Stomach (tissue), 9 donors: Measurements from ENCODE around the gene ZFHX3. TPM values are rescaled to one million over a fixed set of nuclear protein-coding genes. Genes with fewer than 3 reads are reported as not detected.

Experiments
- DNase-seq, 2 donors: peaks; one replicate each; pipeline versions ENCODE4 v3.0.0 to v3.0.0-alpha.2; 2013 to 2019
- H3K27ac ChIP-seq, 5 donors: fragments of 200-600 bp in 4 of 5; sonication (generic) in 4 of 5; one replicate each; pipeline ENCODE4 v1.5.1; 2013 to 2019; ENCODE audit warnings: mild to moderate bottlenecking in 1 of 5, moderate library complexity in 1 of 5
- H3K27me3 ChIP-seq, 3 donors: fragments of 200-600 bp; sonication (generic); one replicate each; pipeline ENCODE4 v1.5.1; 2017 to 2019; ENCODE audit warnings: mixed run types in 1 of 3
- H3K36me3 ChIP-seq, 4 donors: fragments of 200-600 bp; sonication (generic); 1 replicate in 3 of 4; 2 replicates in 1 of 4; pipeline ENCODE4 v1.5.1; 2016 to 2019
- H3K4me1 ChIP-seq, 4 donors: fragments of 200-600 bp; sonication (generic); one replicate each; pipeline ENCODE4 v1.5.1; 2016 to 2019
- H3K4me3 ChIP-seq, 4 donors: fragments of 200-600 bp; sonication (generic) in 3 of 4; one replicate each; pipeline ENCODE4 v1.5.1; 2016 to 2019; ENCODE audit warnings: mild to moderate bottlenecking in 1 of 4
- H3K9me3 ChIP-seq, 4 donors: fragments of 200-600 bp; sonication (generic); one replicate each; pipeline ENCODE4 v1.5.1; 2016 to 2019
- EP300 ChIP-seq: sonication (generic); formaldehyde crosslinking; IDR thresholded peaks from one replicate; pipeline ENCODE4 v1.6.1; 2017; ENCODE audit warnings: antibody characterized with exemption
- POLR2A ChIP-seq, 4 donors: fragments of 450-650 bp; IDR thresholded peaks; one replicate each; pipeline ENCODE4 v1.6.1; 2016; ENCODE audit warnings: antibody characterized with exemption in 4 of 4, control low read depth in 2 of 4, mild to moderate bottlenecking in 1 of 4, moderate library complexity in 1 of 4
- POLR2AphosphoS5 ChIP-seq, 3 donors: sonication (generic); formaldehyde crosslinking; IDR thresholded peaks; one replicate each; pipeline ENCODE4 v1.6.1; 2016; ENCODE audit warnings: antibody characterized with exemption in 3 of 3
- WGBS, 5 donors: extraction: QIAGEN DNeasy Blood & Tissue Kit in 3 of 5; methylation state at CpG; one replicate each; pipeline versions ENCODE4 v1.1.5 to v1.1.7; 2013 to 2018; 5-methylcytosine and 5-hydroxymethylcytosine counted together
- intact Hi-C: fragments of 100-400 bp; cut with DNase I; formaldehyde crosslinking; loops from one replicate; pipeline ENCODE4 v1.15.1; 2023; ENCODE audit warnings: low total_unique reads
- polyA plus RNA-seq, 3 donors: library from polyadenylated mRNA; stranded (reverse); fragments of 200-250 nt; gene quantifications; one replicate each; pipeline ENCODE4 v1.2.3, GENCODE V29; 2013
- total RNA-seq, 5 donors: library from RNA; depleted of rRNA; stranded (reverse); fragments of >200 nt; gene quantifications; one replicate each; pipeline versions ENCODE4 v1.1.0 to v1.2.3, GENCODE V29; 2014 to 2016
- TF ChIP-seq, protein P1 (sequence below), 7 experiments: fragments of 450-650 bp in 4 of 7; fragments of 200-600 bp in 3 of 7; sonication (generic) in 3 of 7; IDR thresholded peaks; one replicate each; pipeline ENCODE4 v1.5.1; 2016 to 2019; ENCODE audit warnings: antibody characterized with exemption in 7 of 7, control low read depth in 2 of 7, mild to moderate bottlenecking in 1 of 7
- donor health status: healthy with polysubstance abuse.
- donor health status: Bipolar disorder and iron deficiency.
- donor health status: healthy.

Gene ZFHX3
- total and polyA plus RNA-seq, 8 donors, result 1.1 to 27.5 (median 11.8) TPM

DNA sequence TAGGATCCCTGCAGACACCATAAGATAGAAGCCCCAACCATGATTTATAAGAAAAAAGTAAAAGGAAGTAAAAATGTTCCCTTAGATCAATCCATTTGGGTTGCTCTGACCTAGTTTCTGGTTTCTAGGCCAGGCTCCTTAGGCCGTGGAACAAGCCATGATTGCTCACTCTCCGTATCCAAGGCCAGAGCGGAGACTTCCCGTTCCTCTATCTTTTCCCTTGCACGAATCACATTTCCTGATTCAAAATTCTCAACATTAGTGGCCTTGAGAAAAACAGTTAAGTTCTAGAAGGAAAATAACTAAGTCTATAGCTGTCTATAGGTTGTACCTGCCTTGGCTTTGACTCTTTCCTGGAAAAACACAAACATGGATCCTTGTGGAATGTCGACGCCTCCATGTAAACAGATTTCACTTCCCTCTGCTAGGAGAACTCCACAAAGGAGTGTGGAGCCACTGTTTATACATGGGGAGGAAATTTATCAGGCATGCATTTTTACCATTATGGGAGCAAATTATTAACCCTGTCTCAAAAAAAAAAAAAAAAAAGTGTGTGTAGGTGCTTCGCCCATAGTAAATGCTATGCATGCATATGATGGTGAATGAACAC, 149.6 kb downstream of the ZFHX3 start:
- WGBS, 5 donors, result 78 to 89% (median 82%) methylated on average over 8 of the region's 8 CpGs
- no peak for DNase-seq
- Histone ChIP-seq H3K36me3 (no peaks in the 10 kb centered on the region), H3K27me3 (no peaks in the 10 kb centered on the region), H3K9me3 (no peaks in the 10 kb centered on the region), H3K4me1 (peaks cover 0 to 10% (median 2%) of the 10 kb centered on the region in 4 donors), H3K27ac (no peak overlapping the region), H3K4me3 (no peak overlapping the region)
- TF ChIP-seq, protein P1, sequence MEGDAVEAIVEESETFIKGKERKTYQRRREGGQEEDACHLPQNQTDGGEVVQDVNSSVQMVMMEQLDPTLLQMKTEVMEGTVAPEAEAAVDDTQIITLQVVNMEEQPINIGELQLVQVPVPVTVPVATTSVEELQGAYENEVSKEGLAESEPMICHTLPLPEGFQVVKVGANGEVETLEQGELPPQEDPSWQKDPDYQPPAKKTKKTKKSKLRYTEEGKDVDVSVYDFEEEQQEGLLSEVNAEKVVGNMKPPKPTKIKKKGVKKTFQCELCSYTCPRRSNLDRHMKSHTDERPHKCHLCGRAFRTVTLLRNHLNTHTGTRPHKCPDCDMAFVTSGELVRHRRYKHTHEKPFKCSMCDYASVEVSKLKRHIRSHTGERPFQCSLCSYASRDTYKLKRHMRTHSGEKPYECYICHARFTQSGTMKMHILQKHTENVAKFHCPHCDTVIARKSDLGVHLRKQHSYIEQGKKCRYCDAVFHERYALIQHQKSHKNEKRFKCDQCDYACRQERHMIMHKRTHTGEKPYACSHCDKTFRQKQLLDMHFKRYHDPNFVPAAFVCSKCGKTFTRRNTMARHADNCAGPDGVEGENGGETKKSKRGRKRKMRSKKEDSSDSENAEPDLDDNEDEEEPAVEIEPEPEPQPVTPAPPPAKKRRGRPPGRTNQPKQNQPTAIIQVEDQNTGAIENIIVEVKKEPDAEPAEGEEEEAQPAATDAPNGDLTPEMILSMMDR (IDR thresholded peaks at IDR 0.05), result no peak
- TF ChIP-seq POLR2AphosphoS5 (IDR thresholded peaks at IDR 0.05) (no peak), EP300 (no peak), POLR2A (IDR thresholded peaks at IDR 0.05) (no peak)
- intact Hi-C loops, result no loop called here

DNA sequence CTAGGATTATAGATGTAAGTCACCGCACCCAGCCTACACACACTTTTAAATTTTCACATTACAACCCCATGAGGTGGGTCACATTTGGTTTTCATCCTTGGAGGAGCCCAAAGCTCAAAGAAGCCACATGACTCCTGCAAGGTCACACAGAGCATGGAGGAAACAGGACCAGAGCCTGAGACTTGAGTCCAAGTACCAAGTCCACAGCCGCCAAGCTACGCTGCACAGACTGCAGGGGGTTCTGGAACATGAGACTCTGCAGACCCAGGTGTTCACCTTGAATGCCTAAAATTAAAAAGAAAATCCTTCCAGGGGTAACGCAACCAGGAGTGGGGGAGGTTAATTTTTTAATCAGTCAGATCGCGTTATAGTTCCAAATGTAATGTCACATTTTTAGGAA, 150.2 kb downstream of the ZFHX3 start:
- Histone ChIP-seq H3K9me3 (no peaks in the 10 kb centered on the region), H3K27me3 (no peaks in the 10 kb centered on the region), H3K36me3 (no peaks in the 10 kb centered on the region), H3K4me3 (no peak overlapping the region), H3K27ac (no peak overlapping the region), H3K4me1 (peaks cover 0 to 10% (median 2%) of the 10 kb centered on the region in 4 donors)
- TF ChIP-seq POLR2AphosphoS5 (IDR thresholded peaks at IDR 0.05) (no peak), EP300 (no peak), POLR2A (IDR thresholded peaks at IDR 0.05) (no peak)
- TF ChIP-seq, protein P1 (IDR thresholded peaks at IDR 0.05), result no peak
- 96 to 99% (median 98%) methylated on average over 6 of the region's 6 CpGs for WGBS, 5 donors
- intact Hi-C loops, result no loop called here
- no peak for DNase-seq

DNA sequence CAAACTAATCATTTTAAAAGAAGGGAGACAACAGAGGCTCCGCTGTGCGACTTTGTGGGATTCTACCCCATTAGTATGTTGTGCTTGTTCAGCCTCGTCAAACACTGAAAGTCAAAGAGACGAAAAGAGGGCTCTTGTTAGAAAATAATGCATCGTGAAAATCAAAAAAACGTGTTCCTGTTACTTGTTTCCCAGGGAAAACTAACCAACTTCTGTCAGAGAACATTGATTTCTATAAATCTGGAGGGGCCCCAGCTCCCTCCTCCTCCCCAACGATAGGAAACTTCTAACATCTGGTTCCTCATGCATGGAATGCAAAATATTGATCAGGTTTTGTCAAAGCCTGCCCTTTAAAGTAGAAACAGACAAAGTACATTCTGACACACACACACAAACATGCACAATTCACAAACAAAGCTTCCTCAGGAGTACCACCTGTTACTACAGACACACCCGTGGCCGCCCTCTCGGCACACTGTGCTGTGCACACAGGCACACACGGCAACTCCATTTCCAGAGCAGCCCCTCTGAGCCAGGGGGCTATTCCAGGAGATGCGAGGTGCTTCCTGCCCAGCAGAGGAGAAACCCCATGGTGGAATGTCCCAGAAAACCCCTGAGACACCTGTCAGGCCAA, 151.3 kb downstream of the ZFHX3 start:
- no peaks in the 10 kb centered on the region for H3K9me3 ChIP-seq
- no peak overlapping the region for H3K27ac ChIP-seq
- no peak overlapping the region for H3K4me3 ChIP-seq
- peaks cover 0 to 14% (median 2%) of the 10 kb centered on the region in 4 donors for H3K4me1 ChIP-seq
- intact Hi-C loops, result no loop called here
- DNase-seq, result no peak
- H3K27me3 ChIP-seq, result no peaks in the 10 kb centered on the region
- WGBS, 5 donors, result 85 to 91% (median 87%) methylated on average over 11 to 12 of the region's 12 CpGs
- TF ChIP-seq POLR2A (IDR thresholded peaks at IDR 0.05), result no peak
- no peak for TF ChIP-seq EP300
- TF ChIP-seq, protein P1 (IDR thresholded peaks at IDR 0.05), result no peak
- no peak for TF ChIP-seq POLR2AphosphoS5 (IDR thresholded peaks at IDR 0.05)
- peaks cover 0 to 2% (median 0%) of the 10 kb centered on the region in 4 donors for H3K36me3 ChIP-seq

DNA sequence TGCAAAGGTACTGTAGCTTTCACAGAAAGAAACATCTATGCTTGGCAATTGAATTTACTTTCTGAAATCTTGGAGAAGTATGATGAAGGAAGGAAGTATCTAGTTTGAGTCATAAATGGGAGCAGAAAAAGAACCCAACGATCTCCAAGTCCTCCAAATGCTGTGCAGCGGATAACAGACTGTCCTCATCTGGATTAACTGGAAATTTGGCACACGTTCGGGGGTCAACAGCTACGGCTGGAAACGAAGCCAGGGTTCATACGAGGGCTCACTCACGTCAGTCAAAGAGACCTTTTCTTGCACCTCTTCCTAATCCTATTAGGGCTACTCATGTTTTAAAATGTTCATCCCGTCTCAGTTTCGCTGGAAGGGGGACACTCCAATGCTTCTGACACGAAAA, 152.0 kb downstream of the ZFHX3 start:
- no peak for TF ChIP-seq POLR2A (IDR thresholded peaks at IDR 0.05)
- TF ChIP-seq, protein P1 (IDR thresholded peaks at IDR 0.05), result no peak
- peak in 1 of 3 donors; percentile 17 for TF ChIP-seq POLR2AphosphoS5 (IDR thresholded peaks at IDR 0.05)
- no peak for TF ChIP-seq EP300
- Histone ChIP-seq H3K36me3 (peaks cover 0 to 6% (median 0%) of the 10 kb centered on the region in 4 donors), H3K27me3 (no peaks in the 10 kb centered on the region), H3K9me3 (no peaks in the 10 kb centered on the region), H3K4me3 (no peak overlapping the region), H3K27ac (no peak overlapping the region), H3K4me1 (peaks cover 0 to 16% (median 2%) of the 10 kb centered on the region in 4 donors)
- WGBS, 5 donors, result 71 to 84% (median 78%) methylated on average over 11 of the region's 11 CpGs
- no peak for DNase-seq
- intact Hi-C loops, result no loop called here
